A204.1 (cell line): Measurements from ENCODE around the gene AAMP.

Source experiments
- FAIRE-seq: peaks from 2 replicates; lab custom pipeline; 2012; peaks lifted over from hg19 to GRCh38; lab: Jason Lieb, UNC

AAMP gene

DNA sequence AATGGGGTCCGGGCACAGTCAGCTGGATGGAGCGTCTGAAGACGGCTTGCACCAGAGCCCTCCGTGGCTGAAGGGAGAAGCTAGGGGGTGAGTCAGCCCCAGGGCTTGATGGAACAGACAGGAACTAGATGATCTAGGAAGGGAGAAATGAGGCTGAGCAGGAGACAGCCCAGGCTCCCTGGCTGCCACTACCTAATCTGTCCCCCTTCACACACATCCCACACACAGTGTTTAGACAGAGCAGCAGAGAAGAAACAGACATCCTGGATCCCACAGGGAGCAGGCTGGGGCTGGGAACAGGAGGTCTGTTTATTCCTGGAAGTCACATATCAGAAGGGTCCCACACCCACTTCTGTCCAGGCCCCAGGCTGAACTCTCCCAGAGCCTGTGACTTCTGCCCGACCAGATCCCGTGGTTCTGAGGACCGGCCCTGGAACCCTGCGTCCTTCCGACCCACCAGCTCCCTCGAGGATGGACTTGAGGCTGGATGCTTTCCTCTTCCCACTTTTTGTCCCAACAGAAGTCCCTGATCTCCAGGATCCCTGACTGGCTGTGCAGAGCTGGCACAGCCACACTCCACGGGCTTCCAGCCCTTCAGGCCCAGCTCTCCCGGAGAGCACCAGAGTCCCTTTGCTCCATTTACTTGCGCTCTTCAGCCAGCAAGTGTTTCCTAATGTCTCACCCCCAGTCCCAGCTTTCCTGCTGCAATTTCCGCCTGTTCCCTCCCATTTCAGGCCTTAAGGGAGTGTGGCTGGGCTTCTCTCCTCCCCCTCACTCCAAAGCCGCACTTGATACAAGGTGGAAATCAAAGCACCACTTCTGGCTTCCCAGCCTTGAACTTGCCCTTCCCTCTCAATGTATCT lies 10.6 kb downstream of the AAMP start:
- no peak for FAIRE-seq

- FAIRE-seq, result no peak
Observed at GRCh38 chr2:218257390-218257981, 12.5 kb downstream of the AAMP start.

DNA sequence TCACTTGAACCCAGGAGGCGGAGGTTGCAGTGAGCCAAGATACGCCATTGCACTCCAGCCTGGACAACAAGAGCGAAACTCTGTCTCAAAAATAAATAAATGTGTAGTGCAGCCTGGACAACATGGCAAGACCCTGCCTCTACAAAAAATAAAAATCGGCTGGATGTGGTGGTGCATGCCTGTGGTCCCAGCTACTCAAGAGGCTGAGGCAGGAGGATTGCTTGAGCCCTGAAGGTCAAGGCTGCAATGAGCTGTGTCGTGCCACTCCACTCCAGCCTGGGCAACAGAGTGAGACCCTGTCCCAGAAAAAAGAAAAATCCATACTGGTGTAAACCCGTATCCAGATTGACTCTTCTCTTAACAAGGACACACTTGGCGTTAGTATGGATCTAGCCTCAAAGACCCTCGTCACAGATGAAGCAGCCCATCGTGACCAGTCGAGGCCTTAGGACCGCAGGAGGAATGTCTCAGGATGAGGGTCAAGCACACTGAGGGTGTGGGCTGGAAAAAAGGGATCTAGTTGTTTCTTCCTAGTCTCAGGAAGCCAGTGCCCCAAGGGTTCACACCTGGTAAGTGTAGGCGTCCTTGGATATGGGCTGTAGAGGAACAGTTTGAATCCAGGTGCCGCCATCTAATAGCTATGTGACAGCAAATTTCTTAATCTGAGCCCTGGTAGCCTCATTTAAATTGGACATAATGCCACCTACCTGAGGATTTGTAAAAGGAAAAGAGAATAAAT lies 13.2 kb downstream of the AAMP start:
- FAIRE-seq, result no peak

GRCh38 chr2:218255446-218255845 lies 14.5 kb downstream of the AAMP start:
- FAIRE-seq, result no peak

- no peak for FAIRE-seq
Observed at GRCh38 chr2:218253232-218253625, 16.7 kb downstream of the AAMP start.

DNA sequence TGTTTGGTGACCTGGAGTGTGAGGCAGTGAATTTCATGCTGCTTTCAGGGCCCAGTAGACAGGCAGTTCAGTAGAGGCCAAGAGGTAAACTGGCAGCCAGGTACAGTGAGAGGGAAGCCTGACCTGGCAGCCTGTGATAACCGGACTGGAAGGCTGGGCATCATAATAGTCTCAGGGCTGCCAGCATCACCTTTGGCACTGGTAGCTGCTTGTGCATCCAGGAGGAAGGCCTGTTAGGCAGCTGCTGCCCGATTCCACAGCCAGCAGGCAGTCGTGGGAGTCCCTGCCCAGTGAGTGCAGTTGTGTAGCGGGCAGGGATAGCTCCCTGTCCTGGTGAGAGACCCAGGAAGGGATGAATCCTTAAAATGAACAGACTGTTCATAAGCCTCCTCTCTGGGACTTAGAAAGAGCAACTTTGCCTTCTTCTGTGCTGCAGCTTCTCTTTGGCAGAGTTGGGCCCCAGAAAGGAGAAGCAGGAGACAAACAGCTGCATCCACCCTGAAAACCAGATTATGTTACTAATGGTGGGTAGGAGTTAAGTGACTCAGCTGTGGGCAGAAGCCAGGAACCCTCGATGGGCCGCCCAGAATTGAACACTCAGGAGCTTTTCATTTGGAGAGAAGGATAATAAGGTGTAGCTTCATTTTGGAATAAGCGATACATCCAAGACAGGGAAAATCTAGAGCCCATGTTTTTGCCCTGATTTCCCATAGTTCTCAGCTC lies 17.3 kb downstream of the AAMP start:
- no peak for FAIRE-seq

GRCh38 chr2:218249691-218250090 lies 20.2 kb downstream of the AAMP start:
- no peak for FAIRE-seq

DNA sequence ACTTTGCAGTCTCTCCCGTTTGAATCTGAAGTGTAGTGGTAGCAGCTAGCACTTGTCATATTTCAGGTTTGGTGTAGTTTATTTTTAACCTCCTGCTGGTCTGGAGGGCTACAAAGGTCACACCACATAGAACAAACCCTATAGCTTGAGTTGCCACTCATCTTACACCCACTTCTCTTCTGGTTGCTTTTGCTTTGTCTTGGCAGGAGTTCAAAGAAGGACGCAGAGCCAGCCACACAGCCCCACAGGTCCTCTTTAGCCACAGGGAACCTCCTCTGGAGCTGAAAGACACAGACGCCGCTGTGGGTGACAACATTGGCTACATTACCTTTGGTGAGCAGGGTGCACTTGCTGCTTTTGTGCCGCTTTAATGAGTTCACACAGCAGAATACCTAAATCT lies 24.7 kb downstream of the AAMP start:
- FAIRE-seq, result no peak

DNA sequence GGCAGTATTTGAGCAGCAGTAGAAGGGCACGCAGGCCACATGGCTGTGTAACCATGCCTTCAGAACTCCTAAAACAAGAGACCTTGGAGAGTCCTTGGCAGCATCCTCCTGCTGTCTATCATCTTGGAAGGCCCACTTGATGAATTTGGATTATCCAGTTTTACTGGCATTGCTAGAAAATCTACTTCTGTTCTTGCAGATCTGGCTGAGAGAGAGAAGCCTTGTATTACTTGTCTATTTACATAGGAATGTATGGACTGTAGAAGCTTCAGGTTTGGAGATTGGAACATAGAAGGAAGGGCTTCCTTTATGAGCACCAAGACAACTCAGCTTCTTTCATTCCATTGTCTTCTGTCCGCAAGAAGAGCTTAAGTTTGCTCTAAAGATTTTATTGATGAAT lies 25.3 kb downstream of the AAMP start:
- FAIRE-seq, result no peak

- no peak for FAIRE-seq
Observed at GRCh38 chr2:218244204-218244603, 25.7 kb downstream of the AAMP start.

DNA sequence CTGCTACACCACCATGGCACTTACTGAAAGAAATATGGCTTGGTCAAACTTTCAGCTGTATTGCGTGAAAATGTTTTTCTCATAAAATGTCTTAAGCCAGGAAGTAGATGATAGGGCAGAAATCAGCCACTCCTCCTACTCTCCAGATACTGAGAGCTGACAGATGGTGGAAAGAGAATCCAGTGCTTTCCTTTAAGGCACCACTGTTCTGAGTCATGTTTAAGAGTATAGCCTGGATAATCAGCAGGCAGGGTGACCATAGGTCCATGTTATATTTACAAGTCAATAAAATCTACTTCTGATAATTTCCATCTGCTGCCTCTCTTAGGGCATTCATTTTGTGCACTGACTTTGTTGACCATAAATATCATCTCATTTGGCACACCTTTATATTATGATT lies 31.1 kb downstream of the AAMP start:
- FAIRE-seq, result no peak

- no peak for FAIRE-seq
Observed at GRCh38 chr2:218236829-218237228, 33.1 kb downstream of the AAMP start.

DNA sequence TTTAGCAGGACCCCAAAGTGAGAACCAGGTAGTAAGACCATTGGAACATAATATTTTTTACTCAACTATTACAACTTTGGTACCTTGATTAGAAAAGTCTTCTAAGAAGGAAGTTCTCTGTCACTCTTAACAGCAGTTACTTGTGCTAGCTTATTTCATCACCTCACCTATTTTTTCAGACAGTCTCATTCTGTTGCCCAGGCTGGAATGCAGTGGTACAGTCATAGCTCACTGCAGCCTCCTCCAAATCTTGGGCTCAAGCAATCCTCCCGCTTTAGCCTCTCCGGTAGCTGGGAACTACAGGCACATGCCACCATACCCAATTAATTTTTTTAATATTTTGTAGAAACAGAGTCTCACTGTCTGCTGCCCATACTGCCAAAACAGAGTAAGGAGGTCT lies 34.9 kb downstream of the AAMP start:
- no peak for FAIRE-seq

- FAIRE-seq, result no peak
Observed at GRCh38 chr2:218234521-218234920, 35.4 kb downstream of the AAMP start.

DNA sequence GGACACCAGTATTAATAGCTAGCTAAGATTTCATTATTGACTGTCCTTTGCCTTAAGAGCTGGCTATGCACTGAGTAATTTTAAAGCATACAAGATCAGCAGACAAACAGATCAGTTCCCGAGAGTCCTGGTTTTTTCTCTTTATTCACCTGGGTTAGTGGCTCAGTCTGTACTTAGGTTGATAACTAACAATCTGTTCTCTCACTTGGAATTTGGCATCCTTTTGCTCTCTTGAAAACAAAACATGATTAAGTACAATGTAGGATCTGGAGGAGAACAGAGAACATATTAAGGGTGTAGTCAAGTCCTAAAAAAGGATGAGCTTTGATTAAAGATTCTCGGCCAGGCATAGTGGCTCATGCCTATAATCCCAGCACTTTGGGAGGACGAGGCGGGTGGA lies 36.4 kb downstream of the AAMP start:
- no peak for FAIRE-seq

- no peak for FAIRE-seq
Observed at GRCh38 chr2:218230882-218231281, 39.1 kb downstream of the AAMP start.

DNA sequence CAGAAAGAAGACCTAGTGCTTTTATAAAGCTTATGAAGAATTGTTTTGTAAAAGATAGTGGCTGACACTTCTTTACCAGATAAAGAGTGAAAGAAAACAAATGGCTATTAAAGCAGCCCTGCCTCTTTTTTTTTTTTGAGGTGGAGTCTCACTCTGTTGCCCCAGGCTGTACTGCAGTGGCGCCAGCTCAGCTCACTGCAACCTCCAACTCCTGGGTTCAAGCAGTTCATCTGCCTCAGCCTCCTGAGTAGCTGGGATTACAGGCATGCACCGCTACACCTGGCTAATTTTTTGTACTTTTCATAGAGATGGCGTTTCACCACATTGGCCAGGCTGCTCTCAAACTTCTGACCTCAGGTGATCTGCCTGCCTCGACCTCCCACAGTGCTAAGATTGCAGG lies 40.1 kb downstream of the AAMP start:
- no peak for FAIRE-seq

DNA sequence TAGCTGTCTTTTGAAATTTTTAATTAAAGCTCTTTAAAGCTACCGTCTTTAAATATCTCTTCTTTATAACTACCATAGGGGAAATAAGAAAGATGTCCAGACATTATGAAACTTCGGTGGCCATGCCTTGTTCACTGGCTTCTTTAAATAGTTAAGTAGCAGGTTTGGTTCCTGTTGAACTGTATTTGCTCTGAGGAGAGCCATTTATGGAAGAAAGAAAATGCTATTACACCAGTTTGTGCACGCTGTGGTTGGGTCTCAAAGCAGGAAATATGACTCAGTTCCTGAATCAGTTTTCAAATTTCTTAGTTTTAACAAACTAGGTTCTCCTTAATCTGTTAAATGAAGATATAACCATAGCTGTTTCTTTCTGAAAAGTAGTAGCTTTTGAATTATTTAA lies 40.7 kb downstream of the AAMP start:
- no peak for FAIRE-seq

DNA sequence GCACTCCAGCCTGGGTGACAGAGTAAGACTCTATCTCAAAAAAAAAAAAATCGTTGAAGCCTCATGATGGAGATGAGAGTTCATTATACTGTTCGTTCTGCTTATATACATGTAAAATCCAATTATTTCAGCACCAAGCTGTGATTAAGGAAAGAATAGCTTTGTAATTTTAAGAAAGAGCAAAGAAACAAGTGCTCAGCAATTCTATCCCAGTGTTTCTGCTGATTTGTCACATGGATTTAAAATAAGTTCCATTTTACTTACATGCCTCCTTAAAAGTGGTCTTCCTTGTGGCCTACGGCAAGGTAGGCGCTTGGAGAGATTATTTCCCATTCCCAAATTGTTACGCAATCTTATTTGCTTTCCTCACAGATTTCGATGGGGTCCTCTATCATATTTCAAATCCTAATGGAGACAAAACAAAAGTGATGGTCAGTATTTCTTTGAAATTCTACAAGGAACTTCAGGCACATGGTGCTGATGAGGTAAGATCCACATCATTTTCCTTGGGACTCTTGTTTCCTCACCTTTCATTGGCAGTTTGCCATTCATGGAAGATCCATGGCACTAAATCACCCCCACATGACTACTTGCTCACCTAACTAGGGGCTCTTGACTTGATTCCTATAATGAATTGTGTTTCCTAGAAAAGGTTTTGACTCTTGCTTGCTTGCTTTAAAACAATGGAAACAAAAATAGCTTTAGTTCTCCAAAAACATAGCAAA lies 41.4 kb downstream of the AAMP start:
- no peak for FAIRE-seq

DNA sequence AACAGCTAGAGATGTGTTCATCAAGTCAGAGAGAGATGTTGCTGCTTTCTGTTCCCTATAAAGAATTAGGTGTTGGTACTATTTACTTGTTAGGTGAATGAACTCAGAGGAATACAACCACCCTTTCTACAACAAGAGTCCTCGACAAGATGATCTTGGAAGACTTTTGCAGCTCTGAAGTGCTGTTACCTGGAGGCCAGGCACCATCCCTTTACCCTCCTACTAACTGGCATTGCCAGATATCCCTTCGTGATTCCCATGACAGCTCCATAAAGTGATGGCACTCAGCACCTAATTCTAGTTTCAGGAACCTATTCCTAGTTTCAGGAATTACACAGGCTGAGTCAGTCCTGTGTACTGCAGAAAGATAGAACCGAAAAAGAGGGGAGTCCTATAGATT lies 43.0 kb downstream of the AAMP start:
- FAIRE-seq, result no peak

DNA sequence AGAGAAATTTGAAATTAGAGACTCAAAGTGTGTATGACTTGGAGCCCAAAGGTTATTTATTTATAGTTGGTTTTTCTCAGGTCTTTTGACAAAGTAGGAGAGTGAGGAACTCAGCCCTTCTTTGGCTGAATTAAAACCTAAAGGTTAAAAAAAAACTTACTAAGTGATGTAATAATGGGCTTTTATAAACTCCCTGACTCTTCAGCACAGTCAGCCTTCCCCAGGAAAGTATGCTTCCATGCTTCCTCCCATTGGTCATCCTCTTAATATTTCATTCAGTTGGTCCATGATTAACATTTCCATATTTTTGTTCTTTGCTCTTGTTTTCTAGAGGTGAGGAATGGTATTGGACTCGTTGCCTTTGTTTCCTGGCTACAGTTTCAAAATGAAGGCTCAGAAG lies 45.8 kb downstream of the AAMP start:
- FAIRE-seq, result no peak

- FAIRE-seq, result no peak
Observed at GRCh38 chr2:218223046-218223445, 46.9 kb downstream of the AAMP start.
